ENCODE data around the gene EIF3K. TPM values are rescaled to one million over a fixed set of nuclear protein-coding genes. Genes with fewer than 3 reads are reported as not detected.

The EIF3K gene
- total RNA-seq, 4 donors from 2014 or later, result 417 to 543 (median 453) TPM

GRCh38 chr19:38615007-38615581 lies 3.9 kb upstream of the EIF3K start:
- DNase-seq (ENCODE audit: low spot score in 2 of 2), result no peak
- intact Hi-C loops (cut with DNase I; ENCODE audit: low total_unique reads), result loop anchor here (10.0 kb wide), 1 partner anchor 100 kb away; no protein-coding TSS in a partner anchor
- WGBS, 2 donors, result 74 to 82% methylated on average over 7 of the region's 7 CpGs

GRCh38 chr19:38616265-38616664 lies 2.7 kb upstream of the EIF3K start:
- TF ChIP-seq POLR2A (IDR thresholded peaks at IDR 0.05), result no peak
- TF ChIP-seq CTCF (IDR thresholded peaks at IDR 0.05), result no peak
- intact Hi-C loops (cut with DNase I; ENCODE audit: low total_unique reads), result loop anchor here (10.0 kb wide), 1 partner anchor 101 kb away; no protein-coding TSS in a partner anchor
- 84% methylated on average over 6 of the region's 6 CpGs for WGBS, 2 donors

More at GRCh38 chr19:38615007-38615581, 3.9 kb upstream of the EIF3K start:
- no peak for TF ChIP-seq CTCF (IDR thresholded peaks at IDR 0.05)
- TF ChIP-seq POLR2A (IDR thresholded peaks at IDR 0.05), result no peak
- no peak overlapping the region for H3K4me3 ChIP-seq (ENCODE audit: low read depth, poor library complexity, severe bottlenecking)

GRCh38 chr19:38617283-38617763 lies 1.7 kb upstream of the EIF3K start:
- 71 to 73% methylated on average over 9 of the region's 9 CpGs for WGBS, 2 donors
- no peak overlapping the region for H3K4me3 ChIP-seq (ENCODE audit: low read depth, poor library complexity, severe bottlenecking)
- intact Hi-C loops (cut with DNase I; ENCODE audit: low total_unique reads), result loop anchor here (10.0 kb wide), 1 partner anchor 103 kb away; no protein-coding TSS in a partner anchor
- no peak for TF ChIP-seq CTCF (IDR thresholded peaks at IDR 0.05)
- TF ChIP-seq POLR2A (IDR thresholded peaks at IDR 0.05), result no peak
- no peak for DNase-seq (ENCODE audit: low spot score in 2 of 2)

More at GRCh38 chr19:38616265-38616664, 2.7 kb upstream of the EIF3K start:
- H3K4me3 ChIP-seq (ENCODE audit: low read depth, poor library complexity, severe bottlenecking), result no peak overlapping the region
- DNase-seq (ENCODE audit: low spot score in 2 of 2), result no peak

- intact Hi-C loops (cut with DNase I; ENCODE audit: low total_unique reads), result loop anchor here (10.0 kb wide), 1 partner anchor 103 kb away; no protein-coding TSS in a partner anchor
- H3K4me3 ChIP-seq (ENCODE audit: low read depth, poor library complexity, severe bottlenecking), result peak within 1 kb of the TSS; percentile 30
- DNase-seq (ENCODE audit: low spot score in 2 of 2), result peak in 1 of 2 donors; percentile 90
- whole genome bisulfite sequencing, 2 donors, result 23 to 28% methylated on average over 20 to 22 of the region's 28 CpGs
- no peak for TF ChIP-seq CTCF (IDR thresholded peaks at IDR 0.05)
- no peak for TF ChIP-seq POLR2A (IDR thresholded peaks at IDR 0.05)
Measured at GRCh38 chr19:38617764-38618589, 1.0 kb upstream of the EIF3K start, which contains the start of gene MAP4K1. Gene MAP4K1, minus strand, starts transcription at chr19:38617953. Its CDS starts 58 bp downstream, at chr19:38617895.

GRCh38 chr19:38619361-38620174 lies 580 bp downstream of the EIF3K start:
- peak overlapping the region; percentile 92 for H3K4me3 ChIP-seq (ENCODE audit: low read depth, poor library complexity, severe bottlenecking)
- 16 to 18% methylated on average over 21 of the region's 21 CpGs for WGBS, 2 donors
- DNase-seq (ENCODE audit: low spot score in 2 of 2), result no peak
- TF ChIP-seq CTCF (IDR thresholded peaks at IDR 0.05), result no peak
- TF ChIP-seq POLR2A (IDR thresholded peaks at IDR 0.05), result no peak
- intact Hi-C loops (cut with DNase I; ENCODE audit: low total_unique reads), result loop anchor here (10.0 kb wide), 1 partner anchor 105 kb away; no protein-coding TSS in a partner anchor
